ENCODE measurements around the gene DOLPP1. TPM values are rescaled to one million over a fixed set of nuclear protein-coding genes. Genes with fewer than 3 reads are reported as not detected.
A peak's percentile ranks its signal among the peaks of the same experiment; 100 is the strongest.

The DOLPP1 gene
- total and polyA plus RNA-seq, 2 experiments from 2014 or later: 19.0 to 19.3 TPM

DNA sequence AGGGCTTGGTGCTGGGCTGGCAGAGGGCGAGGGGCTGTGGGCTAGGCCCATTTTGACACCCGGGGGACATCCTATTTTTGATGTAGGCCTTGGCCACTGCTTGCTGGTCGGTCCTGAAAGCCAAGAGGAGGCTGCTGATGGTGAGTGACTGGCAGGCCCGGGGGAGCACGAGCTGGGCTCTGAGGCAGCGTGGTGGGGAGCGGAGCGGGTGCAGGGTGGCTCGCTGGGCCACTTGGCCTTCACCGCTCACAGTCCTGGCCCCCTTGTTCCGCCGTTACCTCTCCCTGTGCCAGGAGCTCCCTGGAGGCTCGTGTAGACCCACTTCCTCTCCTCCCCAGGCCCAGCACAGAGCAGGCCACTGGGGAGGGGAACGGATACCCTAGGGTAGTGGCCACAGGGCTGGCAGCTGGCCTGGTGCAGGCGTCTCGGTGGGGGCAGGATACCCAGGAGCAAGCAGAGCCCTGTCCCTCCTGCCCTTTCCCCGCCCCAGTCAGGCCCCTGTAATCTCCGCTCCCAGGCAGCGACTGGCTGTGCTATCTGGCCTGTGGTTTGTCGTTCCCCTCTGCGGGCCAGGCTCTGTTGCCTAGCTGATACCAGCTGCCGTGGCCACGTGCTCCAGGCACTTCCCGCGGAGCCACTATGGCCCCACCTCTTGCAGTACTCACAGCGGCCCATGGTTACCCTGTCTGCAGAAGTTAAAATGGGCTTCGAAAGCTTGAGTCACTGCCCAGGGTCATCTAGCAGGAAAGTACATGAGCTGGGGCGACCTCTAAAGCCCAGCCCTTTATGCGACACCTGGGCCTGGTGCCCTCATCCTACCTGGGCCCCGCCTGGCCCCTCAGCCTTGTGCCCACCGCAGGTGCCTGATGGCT, 11.7 kb upstream of the DOLPP1 start:
- TF ChIP-seq CTCF (IDR thresholded peaks at IDR 0.05; ENCODE audit: low read depth, low read length): no peak
- DNase-seq (ENCODE audit: low read depth in 1 of 2, low spot score in 1 of 2): peak; percentile 52 to 77
- Histone ChIP-seq H3K36me3 (peaks cover 18% of the 10 kb centered on the region), H3K4me1 (ENCODE audit: low read depth) (no peaks in the 10 kb centered on the region), H3K4me3 (no peak overlapping the region), H3K9me3 (ENCODE audit: low read depth) (no peaks in the 10 kb centered on the region), H3K27ac (peak overlapping the region; percentile 72), H3K27me3 (no peaks in the 10 kb centered on the region)

DNA sequence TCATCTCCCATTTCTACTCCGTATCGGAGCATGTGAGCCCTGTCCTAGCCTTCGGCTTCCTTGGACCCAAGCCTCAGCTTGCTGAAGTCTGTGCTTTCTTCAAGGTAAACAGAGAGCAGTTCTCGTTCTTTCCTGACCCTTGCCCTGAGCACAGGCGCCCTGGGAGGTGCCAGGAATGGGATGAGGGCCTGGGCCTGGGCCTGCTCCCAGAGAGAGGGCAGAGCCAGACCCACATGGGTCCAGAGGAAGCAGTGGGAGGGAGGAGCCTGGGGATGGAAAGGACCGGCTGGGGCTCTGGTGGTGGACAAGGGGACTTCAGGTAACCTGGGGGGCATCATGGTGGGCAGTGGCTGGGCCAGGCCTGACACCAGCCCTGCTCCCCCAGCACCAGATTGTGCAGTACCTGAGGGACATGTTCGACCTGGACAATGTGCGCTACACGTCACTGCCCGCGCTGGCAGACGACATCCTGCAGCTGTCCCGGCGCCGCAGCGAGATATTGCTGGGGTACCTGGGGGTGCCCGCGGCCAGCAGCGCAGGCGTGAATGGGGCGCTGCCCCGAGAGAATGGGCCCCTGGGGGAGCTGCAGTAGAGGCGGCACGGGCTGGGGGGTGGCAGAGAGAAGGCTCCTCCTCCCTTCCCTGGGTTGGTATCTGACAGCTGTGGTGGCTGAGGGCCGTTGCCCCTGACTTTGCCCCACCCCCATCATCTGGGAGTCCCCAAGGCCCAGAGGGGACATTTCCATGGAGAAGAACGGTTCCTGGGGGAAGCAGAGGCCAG, 10.9 kb upstream of the DOLPP1 start:
- Histone ChIP-seq H3K27ac (peak overlapping the region; percentile 72), H3K9me3 (ENCODE audit: low read depth) (no peaks in the 10 kb centered on the region), H3K36me3 (peaks cover 13% of the 10 kb centered on the region), H3K4me1 (ENCODE audit: low read depth) (no peaks in the 10 kb centered on the region), H3K4me3 (no peak overlapping the region), H3K27me3 (no peaks in the 10 kb centered on the region)
- no peak for DNase-seq (ENCODE audit: low read depth in 1 of 2, low spot score in 1 of 2)
- TF ChIP-seq CTCF (IDR thresholded peaks at IDR 0.05; ENCODE audit: low read depth, low read length): no peak

- Histone ChIP-seq H3K9me3 (ENCODE audit: low read depth) (no peaks in the 10 kb centered on the region), H3K36me3 (peaks cover 9% of the 10 kb centered on the region), H3K4me1 (ENCODE audit: low read depth) (no peaks in the 10 kb centered on the region), H3K27ac (peak overlapping the region; percentile 68), H3K27me3 (no peaks in the 10 kb centered on the region), H3K4me3 (no peak overlapping the region)
- no peak for TF ChIP-seq CTCF (IDR thresholded peaks at IDR 0.05; ENCODE audit: low read depth, low read length)
- no peak for DNase-seq (ENCODE audit: low read depth in 1 of 2, low spot score in 1 of 2)
Observed at GRCh38 chr9:129070696-129071525, 10.0 kb upstream of the DOLPP1 start.

GRCh38 chr9:129071526-129072126, 9.3 kb upstream of the DOLPP1 start:
- no peak for DNase-seq (ENCODE audit: low read depth in 1 of 2, low spot score in 1 of 2)
- Histone ChIP-seq H3K4me3 (no peak overlapping the region), H3K36me3 (peaks cover 9% of the 10 kb centered on the region), H3K27ac (peak overlapping the region; percentile 68), H3K4me1 (ENCODE audit: low read depth) (no peaks in the 10 kb centered on the region), H3K27me3 (no peaks in the 10 kb centered on the region), H3K9me3 (ENCODE audit: low read depth) (no peaks in the 10 kb centered on the region)
- no peak for TF ChIP-seq CTCF (IDR thresholded peaks at IDR 0.05; ENCODE audit: low read depth, low read length)

GRCh38 chr9:129072171-129072570, 8.7 kb upstream of the DOLPP1 start:
- H3K9me3 ChIP-seq (ENCODE audit: low read depth): no peaks in the 10 kb centered on the region
- no peak overlapping the region for H3K4me3 ChIP-seq
- no peak for TF ChIP-seq CTCF (IDR thresholded peaks at IDR 0.05; ENCODE audit: low read depth, low read length)
- DNase-seq (ENCODE audit: low read depth in 1 of 2, low spot score in 1 of 2): no peak
- no peaks in the 10 kb centered on the region for H3K27me3 ChIP-seq
- peaks cover 8% of the 10 kb centered on the region for H3K36me3 ChIP-seq
- no peaks in the 10 kb centered on the region for H3K4me1 ChIP-seq (ENCODE audit: low read depth)
- no peak overlapping the region for H3K27ac ChIP-seq
